WERI-Rb-1 (cell line): ENCODE data around the gene AFG1L.
"Not testable (repeated sequence)": the region's sequence is repeated elsewhere in the genome, so short reads cannot be mapped to it uniquely, and the experiment has no call there.

Source experiments
- DNase-seq: peaks from one replicate; pipeline ENCODE4 v3.0.0-alpha.2; 2020
- H3K27ac ChIP-seq: fragments of 250-450 bp; sonication (Bioruptor Pico); 2 replicates; pipeline ENCODE4 v1.5.1; 2020; ENCODE audit warnings: mild to moderate bottlenecking, moderate library complexity
- H3K27me3 ChIP-seq: fragments of 250-450 bp; sonication (Bioruptor Pico); 2 replicates; pipeline ENCODE4 v1.5.1; 2021; ENCODE audit warnings: mild to moderate bottlenecking, low read depth, moderate library complexity; ENCODE audit not compliant: insufficient read depth, severe bottlenecking
- H3K36me3 ChIP-seq: fragments of 250-450 bp; sonication (Bioruptor Pico); 2 replicates; pipeline ENCODE4 v1.5.1; 2020; ENCODE audit warnings: mild to moderate bottlenecking, moderate library complexity
- H3K4me3 ChIP-seq: 2 replicates; pipeline ENCODE4 v1.5.1; 2011; ENCODE audit warnings: low read depth, mild to moderate bottlenecking, control low read depth, low read length
- H3K9me3 ChIP-seq: fragments of 250-450 bp; sonication (Bioruptor Pico); 2 replicates; pipeline ENCODE4 v1.5.1; 2021; ENCODE audit warnings: mild to moderate bottlenecking, moderate library complexity; ENCODE audit not compliant: severe bottlenecking
- CTCF ChIP-seq: IDR thresholded peaks from 2 replicates; pipeline ENCODE4 v1.5.1; 2011; ENCODE audit warnings: low read depth, mild to moderate bottlenecking, control low read depth, inconsistent platforms, low read length

The AFG1L gene

DNA sequence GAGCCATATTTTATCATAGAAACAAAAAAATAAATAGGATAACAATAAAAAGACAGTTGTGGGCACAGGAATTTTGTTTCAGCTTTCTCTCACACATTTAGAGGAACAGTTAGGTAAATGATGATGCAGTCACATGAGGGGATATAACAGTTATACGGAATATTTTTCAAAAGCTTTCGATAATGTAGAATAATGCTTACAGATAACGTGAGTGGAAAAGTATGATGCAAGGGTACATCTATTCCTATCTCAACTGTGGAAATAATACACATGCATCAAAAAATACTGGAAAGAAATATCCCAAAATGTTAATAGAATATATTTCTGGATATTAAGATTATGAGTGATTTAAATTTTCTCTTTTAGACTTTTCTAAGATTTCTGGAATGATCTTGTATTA lies 114.0 kb downstream of the AFG1L start:
- no peak for TF ChIP-seq CTCF
- Histone ChIP-seq H3K9me3 (no peaks in the 10 kb centered on the region), H3K27ac (no peak overlapping the region), H3K4me3 (no peak overlapping the region), H3K27me3 (no peaks in the 10 kb centered on the region), H3K36me3 (no peaks in the 10 kb centered on the region)
- DNase-seq, result no peak

GRCh38 chr6:108416047-108416833 lies 121.4 kb downstream of the AFG1L start:
- H3K27ac ChIP-seq, H3K36me3 ChIP-seq, H3K4me3 ChIP-seq, H3K9me3 ChIP-seq, DNase-seq, H3K27me3 ChIP-seq: not testable (repeated sequence)

GRCh38 chr6:108417027-108417426 lies 122.2 kb downstream of the AFG1L start:
- no peak overlapping the region for H3K4me3 ChIP-seq
- DNase-seq, result no peak
- H3K36me3 ChIP-seq, result no peaks in the 10 kb centered on the region
- no peaks in the 10 kb centered on the region for H3K9me3 ChIP-seq
- no peak overlapping the region for H3K27ac ChIP-seq
- TF ChIP-seq CTCF, result no peak
- no peaks in the 10 kb centered on the region for H3K27me3 ChIP-seq

DNA sequence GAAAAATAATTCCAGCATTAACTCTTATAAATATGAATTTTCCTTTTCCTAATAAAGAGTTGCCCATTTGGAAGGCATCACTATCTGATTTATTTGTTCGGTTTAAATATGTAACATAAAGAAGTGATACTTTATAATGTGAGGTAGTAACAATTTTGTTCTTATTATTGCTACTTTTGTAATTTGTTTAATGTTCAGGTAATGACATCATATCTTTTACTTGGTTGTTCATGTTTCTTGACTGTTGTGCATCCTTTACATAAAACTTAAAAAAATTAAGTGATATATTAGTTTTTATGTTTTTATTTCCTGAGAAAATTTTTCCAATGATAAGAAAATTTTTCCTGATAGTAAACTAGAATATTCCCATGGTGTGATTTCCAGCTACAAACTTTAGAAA lies 124.6 kb downstream of the AFG1L start:
- no peak for DNase-seq
- Histone ChIP-seq H3K27me3 (no peaks in the 10 kb centered on the region), H3K4me3 (no peak overlapping the region), H3K36me3 (no peaks in the 10 kb centered on the region), H3K27ac (no peak overlapping the region), H3K9me3 (no peaks in the 10 kb centered on the region)
- no peak for TF ChIP-seq CTCF

DNA sequence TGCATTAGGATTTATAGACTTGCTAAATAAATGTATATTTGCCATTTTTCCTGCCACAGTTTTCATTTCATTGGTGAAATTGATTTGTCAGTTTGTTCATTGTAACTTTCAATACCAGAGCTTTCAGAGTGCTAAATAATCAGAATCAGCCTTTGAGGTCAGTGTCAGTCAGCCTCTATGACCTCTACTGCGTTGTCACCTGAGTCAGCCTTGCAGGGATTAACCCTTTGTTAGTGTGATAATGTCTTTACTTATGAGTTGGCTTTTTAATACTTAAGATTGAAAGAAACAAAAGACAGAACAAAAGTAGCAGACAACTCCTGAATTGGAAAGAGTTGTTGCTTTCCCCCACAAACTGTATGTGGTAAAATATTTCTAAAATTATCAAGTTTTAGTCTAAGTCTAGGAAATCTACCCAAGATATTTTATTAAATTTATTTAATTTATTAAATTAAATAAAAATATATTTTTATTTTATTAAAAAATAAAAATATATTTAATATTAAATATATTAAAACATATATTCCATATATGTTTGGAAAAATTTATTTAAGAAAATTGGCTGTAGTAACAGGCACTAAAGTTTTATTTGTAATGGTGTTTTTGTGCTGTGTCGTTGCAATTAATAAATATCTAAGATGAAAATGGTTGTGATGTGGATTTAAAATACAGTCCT lies 125.2 kb downstream of the AFG1L start:
- Histone ChIP-seq H3K36me3 (no peaks in the 10 kb centered on the region), H3K27ac (no peak overlapping the region), H3K9me3 (no peaks in the 10 kb centered on the region), H3K27me3 (no peaks in the 10 kb centered on the region), H3K4me3 (no peak overlapping the region)
- no peak for TF ChIP-seq CTCF
- no peak for DNase-seq

DNA sequence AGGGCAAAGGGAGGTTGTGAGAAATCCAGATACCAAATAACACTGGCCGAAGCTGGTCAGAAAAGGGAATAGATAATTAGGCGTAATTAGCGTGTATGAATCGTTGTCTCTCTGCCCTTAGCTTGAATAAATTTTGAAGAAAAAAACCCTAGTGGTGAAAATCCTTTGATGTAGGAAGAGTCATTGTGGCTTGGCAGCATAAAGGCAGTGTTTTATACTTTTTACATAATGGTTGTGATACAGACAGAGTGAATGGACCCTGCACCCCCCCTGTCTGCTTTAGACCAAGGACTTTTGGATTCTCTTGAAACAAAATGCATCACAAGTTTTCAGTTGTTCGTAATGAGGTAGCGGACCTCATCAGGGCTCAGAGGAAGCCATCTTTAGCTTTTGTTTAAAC lies 126.5 kb downstream of the AFG1L start:
- no peak for DNase-seq
- H3K4me3 ChIP-seq, result no peak overlapping the region
- no peak overlapping the region for H3K27ac ChIP-seq
- no peaks in the 10 kb centered on the region for H3K27me3 ChIP-seq
- no peaks in the 10 kb centered on the region for H3K9me3 ChIP-seq
- no peaks in the 10 kb centered on the region for H3K36me3 ChIP-seq
- TF ChIP-seq CTCF, result no peak
